ENCODE results near the gene MMS19. TPM values are rescaled to one million over a fixed set of nuclear protein-coding genes. Genes with fewer than 3 reads are reported as not detected.

Gene MMS19
- total RNA-seq, 4 donors from 2014 or later: 62.8 to 116 (median 106) TPM

- intact Hi-C loops (cut with DNase I; ENCODE audit: low total_unique reads): no loop called here
These were observed 12.5 kb downstream of the MMS19 start for GRCh38 chr10:97485647-97486281.

GRCh38 chr10:97483921-97484320 lies 14.3 kb downstream of the MMS19 start:
- intact Hi-C loops (cut with DNase I; ENCODE audit: low total_unique reads): no loop called here
- H3K36me3 ChIP-seq: peaks cover 0 to 26% (median 8%) of the 10 kb centered on the region in 4 donors
- no peak overlapping the region for H3K27ac ChIP-seq
- 94 to 100% methylated on average over 1 of the region's 1 CpG for WGBS, 2 donors (ENCODE audit: low coverage in 1 of 2)
- no peak for DNase-seq
- no peaks in the 10 kb centered on the region for H3K9me3 ChIP-seq
- H3K4me1 ChIP-seq: peaks cover 0 to 5% (median 0%) of the 10 kb centered on the region in 4 donors
- H3K27me3 ChIP-seq: no peaks in the 10 kb centered on the region
- TF ChIP-seq POLR2AphosphoS5 (IDR thresholded peaks at IDR 0.05) (no peak), EP300 (IDR thresholded peaks at IDR 0.05; ENCODE audit: low read depth) (no peak), POLR2A (IDR thresholded peaks at IDR 0.05) (no peak), CTCF (IDR thresholded peaks at IDR 0.05) (no peak)
- in situ Hi-C loops (cut with MboI; ENCODE audit: low pct_ligation_motif_present in 1 of 4, low pct_unique_long_range_greater_than_20kb in 1 of 4, low sequenced_read_pairs in 3 of 4): no loop called here
- H3K4me3 ChIP-seq: no peak overlapping the region

More at GRCh38 chr10:97485647-97486281, 12.5 kb downstream of the MMS19 start:
- H3K27ac ChIP-seq: no peak overlapping the region
- DNase-seq: no peak
- peaks cover 0 to 11% (median 1%) of the 10 kb centered on the region in 4 donors for H3K36me3 ChIP-seq
- 92 to 95% methylated on average over 1 to 4 of the region's 4 CpGs for WGBS, 2 donors (ENCODE audit: low coverage in 1 of 2)
- in situ Hi-C loops (cut with MboI; ENCODE audit: low pct_ligation_motif_present in 1 of 4, low pct_unique_long_range_greater_than_20kb in 1 of 4, low sequenced_read_pairs in 3 of 4): no loop called here
- no peak for TF ChIP-seq POLR2AphosphoS5 (IDR thresholded peaks at IDR 0.05)
- no peaks in the 10 kb centered on the region for H3K27me3 ChIP-seq
- no peak overlapping the region for H3K4me3 ChIP-seq
- H3K4me1 ChIP-seq: peaks cover 0 to 10% (median 3%) of the 10 kb centered on the region in 4 donors
- H3K9me3 ChIP-seq: no peaks in the 10 kb centered on the region

GRCh38 chr10:97483506-97483905 lies 14.7 kb downstream of the MMS19 start:
- no peak for DNase-seq
- WGBS, 2 donors (ENCODE audit: low coverage in 1 of 2): 67 to 76% methylated on average over 3 of the region's 3 CpGs
- in situ Hi-C loops (cut with MboI; ENCODE audit: low pct_ligation_motif_present in 1 of 4, low pct_unique_long_range_greater_than_20kb in 1 of 4, low sequenced_read_pairs in 3 of 4): no loop called here
- Histone ChIP-seq H3K4me1 (peaks cover 0 to 5% (median 0%) of the 10 kb centered on the region in 4 donors), H3K27me3 (no peaks in the 10 kb centered on the region), H3K9me3 (no peaks in the 10 kb centered on the region), H3K4me3 (no peak overlapping the region), H3K36me3 (peaks cover 0 to 27% (median 8%) of the 10 kb centered on the region in 4 donors), H3K27ac (no peak overlapping the region)
- intact Hi-C loops (cut with DNase I; ENCODE audit: low total_unique reads): no loop called here
- TF ChIP-seq POLR2A (IDR thresholded peaks at IDR 0.05) (no peak), CTCF (IDR thresholded peaks at IDR 0.05) (no peak), POLR2AphosphoS5 (IDR thresholded peaks at IDR 0.05) (no peak), EP300 (IDR thresholded peaks at IDR 0.05; ENCODE audit: low read depth) (no peak)

DNA sequence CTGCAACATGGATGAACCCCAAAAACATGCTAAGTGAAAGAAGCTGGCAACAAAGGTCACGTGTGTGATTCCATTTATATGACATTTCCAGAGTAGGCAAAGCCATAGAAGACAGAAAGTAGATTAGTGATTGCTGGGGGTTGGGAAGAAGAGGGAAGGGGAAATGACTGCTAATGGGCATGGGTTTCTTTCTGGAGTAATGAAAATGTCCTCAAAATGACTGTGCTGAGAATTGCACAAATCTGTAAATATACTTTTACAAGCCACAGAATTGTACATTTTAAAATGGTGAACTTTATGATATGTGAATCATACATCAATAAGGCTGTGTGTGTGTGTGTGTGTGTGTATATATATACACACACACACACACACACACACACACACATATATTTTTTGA lies 15.8 kb downstream of the MMS19 start:
- in situ Hi-C loops (cut with MboI; ENCODE audit: low pct_ligation_motif_present in 1 of 4, low pct_unique_long_range_greater_than_20kb in 1 of 4, low sequenced_read_pairs in 3 of 4) (no loop called here), intact Hi-C loops (cut with DNase I; ENCODE audit: low total_unique reads) (no loop called here)
- peaks cover 0 to 32% (median 14%) of the 10 kb centered on the region in 4 donors for H3K36me3 ChIP-seq

More for the DNA sequence above, 15.8 kb downstream of the MMS19 start:
- 92% methylated on average over 1 of the region's 1 CpG; no CpG with 5 or more reads in 1 of the 2 donors for WGBS, 2 donors (ENCODE audit: low coverage in 1 of 2)
- Histone ChIP-seq H3K4me3 (no peak overlapping the region), H3K4me1 (peaks cover 0 to 5% (median 0%) of the 10 kb centered on the region in 4 donors), H3K27ac (no peak overlapping the region), H3K27me3 (no peaks in the 10 kb centered on the region), H3K9me3 (no peaks in the 10 kb centered on the region)
- TF ChIP-seq POLR2A (IDR thresholded peaks at IDR 0.05) (no peak), CTCF (IDR thresholded peaks at IDR 0.05) (no peak), EP300 (IDR thresholded peaks at IDR 0.05; ENCODE audit: low read depth) (no peak), POLR2AphosphoS5 (IDR thresholded peaks at IDR 0.05) (no peak)
- no peak for DNase-seq

Measured in transverse colon (tissue), 4 donors.